Activated CD4-positive, alpha-beta T cell treated with anti-CD3 and anti-CD28 coated beads for 36 hours (primary cell): ENCODE data around the gene TPRX1. TPM values are rescaled to one million over a fixed set of nuclear protein-coding genes. Genes with fewer than 3 reads are reported as not detected.
"Not testable (repeated sequence)": the region's sequence is repeated elsewhere in the genome, so short reads cannot be mapped to it uniquely, and the experiment has no call there.

ENCODE experiments used
- ATAC-seq: fragments of 200-7000 bp; cut with Tn5 transposase; one replicate; pipeline ENCODE4 v1.10.0; 2021; ENCODE audit warnings: mild to moderate bottlenecking, moderate library complexity
- CTCF ChIA-PET: fragments of 350-600 bp; sonication (Branson Sonifier 250); formaldehyde crosslinking; loops from one replicate; lab custom pipeline; 2021; ENCODE audit warnings: antibody characterized with exemption; lab: Charles Lee
- POLR2A ChIA-PET: fragments of 350-600 bp; sonication (Branson Sonifier 250); formaldehyde crosslinking; loops from one replicate; lab custom pipeline; 2021; ENCODE audit warnings: antibody characterized with exemption, inconsistent platforms; lab: Charles Lee
- DNase-seq: peaks from one replicate; pipeline ENCODE4 v3.0.0-alpha.2; 2020
- H3K27ac Mint-ChIP-seq: one replicate; pipeline ENCODE4 v1.8.0; 2021; ENCODE audit warnings: mixed read lengths
- H3K27me3 Mint-ChIP-seq: one replicate; pipeline ENCODE4 v1.8.0; 2021; ENCODE audit warnings: mixed read lengths
- H3K36me3 Mint-ChIP-seq: one replicate; pipeline ENCODE4 v1.8.0; 2021; ENCODE audit warnings: low read depth, mixed read lengths
- H3K4me1 Mint-ChIP-seq: one replicate; pipeline ENCODE4 v1.8.0; 2021; ENCODE audit warnings: mixed read lengths
- H3K4me3 Mint-ChIP-seq: one replicate; pipeline ENCODE4 v1.8.0; 2021; ENCODE audit warnings: mild to moderate bottlenecking, moderate library complexity, mixed read lengths
- H3K9me3 Mint-ChIP-seq: one replicate; pipeline ENCODE4 v1.8.0; 2021; ENCODE audit warnings: low read depth, mixed read lengths
- intact Hi-C, 2 experiments: fragments of 100-400 bp; cut with DNase I in 1 of 2; cut with micrococcal nuclease in 1 of 2; formaldehyde crosslinking; loops; one replicate each; pipeline versions ENCODE4 v1.14.2 to v1.15.1; 2022 to 2024; cut with DNase I, micrococcal nuclease
- total RNA-seq, 2 experiments: library from RNA; stranded (reverse); gene quantifications; one replicate each; pipeline ENCODE4 v1.2.3, GENCODE V29; 2021

Gene TPRX1
- total RNA-seq, 2 experiments from 2014 or later: not detected

- ChIA-PET CTCF (no interaction called here), POLR2A (no interaction called here)
- H3K4me1 Mint-ChIP-seq: no peaks in the 10 kb centered on the region
- intact Hi-C loops: no loop called here
- no peaks in the 10 kb centered on the region for H3K9me3 Mint-ChIP-seq
- H3K27me3 Mint-ChIP-seq: peaks cover 38% of the 10 kb centered on the region
- H3K27ac Mint-ChIP-seq: no peak within 1 kb of the TSS
- DNase-seq: no peak
- no peaks in the 10 kb centered on the region for H3K36me3 Mint-ChIP-seq
- no peak within 1 kb of the TSS for H3K4me3 Mint-ChIP-seq
- ATAC-seq: no peak
Observed at GRCh38 chr19:47821460-47822020, 17.2 kb upstream of the TPRX1 start, which contains the start of gene CRX. Gene CRX (plus strand): TSS chr19:47821937. CDS start chr19:47834444, 12,507 bp downstream.

- ChIA-PET POLR2A (interaction anchor here (1.1 kb wide), 1 partner anchor 42 kb away, joined by 4 read pairs; no protein-coding TSS in a partner anchor), CTCF (no interaction called here)
- ATAC-seq: no peak
- Mint-ChIP-seq H3K27ac (no peak overlapping the region), H3K27me3 (peaks cover 38% of the 10 kb centered on the region), H3K36me3 (no peaks in the 10 kb centered on the region), H3K9me3 (no peaks in the 10 kb centered on the region), H3K4me1 (no peaks in the 10 kb centered on the region), H3K4me3 (no peak overlapping the region)
- intact Hi-C loops: no loop called here
- no peak for DNase-seq
Observed at GRCh38 chr19:47820410-47820809, 16.1 kb upstream of the TPRX1 start.

GRCh38 chr19:47819858-47820257 lies 15.5 kb upstream of the TPRX1 start:
- Mint-ChIP-seq H3K9me3 (no peaks in the 10 kb centered on the region), H3K4me1 (no peaks in the 10 kb centered on the region), H3K36me3 (no peaks in the 10 kb centered on the region), H3K4me3 (no peak overlapping the region), H3K27me3 (peaks cover 38% of the 10 kb centered on the region), H3K27ac (no peak overlapping the region)
- intact Hi-C loops: no loop called here
- ATAC-seq (no peak), DNase-seq (no peak)
- POLR2A ChIA-PET: interaction anchor here (1.1 kb wide), 1 partner anchor 42 kb away, joined by 4 read pairs; no protein-coding TSS in a partner anchor
- CTCF ChIA-PET: no interaction called here

- DNase-seq, intact Hi-C loops, CTCF ChIA-PET: not testable (repeated sequence)
Observed at GRCh38 chr19:47818221-47818620, 13.9 kb upstream of the TPRX1 start.

GRCh38 chr19:47816270-47816669 lies 11.9 kb upstream of the TPRX1 start:
- H3K4me1 Mint-ChIP-seq, POLR2A ChIA-PET, H3K36me3 Mint-ChIP-seq, DNase-seq, H3K9me3 Mint-ChIP-seq, H3K27ac Mint-ChIP-seq, H3K4me3 Mint-ChIP-seq, intact Hi-C loops, ATAC-seq: not testable (repeated sequence)
- peaks cover 29% of the 10 kb centered on the region for H3K27me3 Mint-ChIP-seq
- CTCF ChIA-PET: interaction anchor here (0.6 kb wide), 1 partner anchor 12 kb away, joined by 3 read pairs; no protein-coding TSS in a partner anchor

More at GRCh38 chr19:47818221-47818620, 13.9 kb upstream of the TPRX1 start:
- H3K4me1 Mint-ChIP-seq, ATAC-seq, H3K9me3 Mint-ChIP-seq, H3K36me3 Mint-ChIP-seq, H3K27ac Mint-ChIP-seq, POLR2A ChIA-PET, H3K4me3 Mint-ChIP-seq: not testable (repeated sequence)
- H3K27me3 Mint-ChIP-seq: peaks cover 38% of the 10 kb centered on the region

- no peak for DNase-seq
- Mint-ChIP-seq H3K27me3 (peaks cover 12% of the 10 kb centered on the region), H3K4me1 (peaks cover 2% of the 10 kb centered on the region), H3K27ac (no peak overlapping the region), H3K4me3 (no peak overlapping the region), H3K36me3 (no peaks in the 10 kb centered on the region), H3K9me3 (no peaks in the 10 kb centered on the region)
- ATAC-seq: no peak
- intact Hi-C loops: loop anchor here (1.0 kb wide), 1 partner anchor 49 kb away; no protein-coding TSS in a partner anchor
- ChIA-PET POLR2A (no interaction called here), CTCF (interaction anchor here (0.9 to 1.6 kb wide), 5 partner anchors 14 to 386 kb away, joined by 3 to 8 read pairs (median 4); no protein-coding TSS in a partner anchor)
Observed at GRCh38 chr19:47813995-47814328, 9.6 kb upstream of the TPRX1 start.

- POLR2A ChIA-PET: no interaction called here
Observed at GRCh38 chr19:47813304-47813994, 9.1 kb upstream of the TPRX1 start.

GRCh38 chr19:47806435-47806834 lies 2.1 kb upstream of the TPRX1 start:
- no peak for ATAC-seq
- no peaks in the 10 kb centered on the region for H3K4me1 Mint-ChIP-seq
- intact Hi-C loops: no loop called here
- CTCF ChIA-PET: interaction anchor here (0.6 to 1.5 kb wide), 5 partner anchors 14 to 389 kb away, joined by 3 to 6 read pairs (median 4); no protein-coding TSS in a partner anchor
- DNase-seq: no peak
- no peaks in the 10 kb centered on the region for H3K27me3 Mint-ChIP-seq
- no peak overlapping the region for H3K4me3 Mint-ChIP-seq
- POLR2A ChIA-PET: no interaction called here
- no peaks in the 10 kb centered on the region for H3K9me3 Mint-ChIP-seq
- no peaks in the 10 kb centered on the region for H3K36me3 Mint-ChIP-seq
- H3K27ac Mint-ChIP-seq: no peak overlapping the region

More at GRCh38 chr19:47813304-47813994, 9.1 kb upstream of the TPRX1 start:
- peak; percentile 89 for DNase-seq
- Mint-ChIP-seq H3K36me3 (no peaks in the 10 kb centered on the region), H3K27me3 (peaks cover 7% of the 10 kb centered on the region), H3K4me3 (no peak overlapping the region), H3K27ac (no peak overlapping the region), H3K9me3 (no peaks in the 10 kb centered on the region), H3K4me1 (peaks cover 2% of the 10 kb centered on the region)
- peak; percentile 85 for ATAC-seq
- CTCF ChIA-PET: interaction anchor here (0.6 to 1.6 kb wide), 4 partner anchors 50 to 1798 kb away, joined by 3 to 6 read pairs (median 3); no protein-coding TSS in a partner anchor
- intact Hi-C loops: loop anchor here (1.0 kb wide), 1 partner anchor 50 kb away; no protein-coding TSS in a partner anchor

- ATAC-seq (no peak), DNase-seq (no peak)
- Mint-ChIP-seq H3K36me3 (no peaks in the 10 kb centered on the region), H3K27me3 (no peaks in the 10 kb centered on the region), H3K9me3 (peaks cover 5% of the 10 kb centered on the region), H3K27ac (no peak overlapping the region), H3K4me3 (no peak overlapping the region), H3K4me1 (no peaks in the 10 kb centered on the region)
- ChIA-PET POLR2A (no interaction called here), CTCF (no interaction called here)
- intact Hi-C loops: no loop called here
Observed at GRCh38 chr19:47805313-47805712, 962 bp upstream of the TPRX1 start.

GRCh38 chr19:47803671-47804070 lies 680 bp downstream of the TPRX1 start:
- CTCF ChIA-PET, intact Hi-C loops, H3K4me1 Mint-ChIP-seq, H3K27me3 Mint-ChIP-seq, DNase-seq, H3K4me3 Mint-ChIP-seq, ATAC-seq, POLR2A ChIA-PET, H3K36me3 Mint-ChIP-seq, H3K27ac Mint-ChIP-seq, H3K9me3 Mint-ChIP-seq: not testable (repeated sequence)

- intact Hi-C loops, CTCF ChIA-PET, H3K4me1 Mint-ChIP-seq, H3K9me3 Mint-ChIP-seq, DNase-seq, H3K4me3 Mint-ChIP-seq, H3K27ac Mint-ChIP-seq, POLR2A ChIA-PET, H3K27me3 Mint-ChIP-seq, H3K36me3 Mint-ChIP-seq, ATAC-seq: not testable (repeated sequence)
Observed at GRCh38 chr19:47803148-47803547, 1.2 kb downstream of the TPRX1 start.
